K562 treated with DMSO at 1 percent for 12 hours (cell line): ENCODE measurements around the gene LPCAT4. TPM values are rescaled to one million over a fixed set of nuclear protein-coding genes. Genes with fewer than 3 reads are reported as not detected.

ENCODE experiments used
- total RNA-seq: library from RNA; unstranded; fragments of 300-600 nt; gene quantifications from 2 replicates; pipeline ENCODE4 v1.2.3, GENCODE V29; 2022; ENCODE audit not compliant: insufficient read depth

LPCAT4 gene, protein sequence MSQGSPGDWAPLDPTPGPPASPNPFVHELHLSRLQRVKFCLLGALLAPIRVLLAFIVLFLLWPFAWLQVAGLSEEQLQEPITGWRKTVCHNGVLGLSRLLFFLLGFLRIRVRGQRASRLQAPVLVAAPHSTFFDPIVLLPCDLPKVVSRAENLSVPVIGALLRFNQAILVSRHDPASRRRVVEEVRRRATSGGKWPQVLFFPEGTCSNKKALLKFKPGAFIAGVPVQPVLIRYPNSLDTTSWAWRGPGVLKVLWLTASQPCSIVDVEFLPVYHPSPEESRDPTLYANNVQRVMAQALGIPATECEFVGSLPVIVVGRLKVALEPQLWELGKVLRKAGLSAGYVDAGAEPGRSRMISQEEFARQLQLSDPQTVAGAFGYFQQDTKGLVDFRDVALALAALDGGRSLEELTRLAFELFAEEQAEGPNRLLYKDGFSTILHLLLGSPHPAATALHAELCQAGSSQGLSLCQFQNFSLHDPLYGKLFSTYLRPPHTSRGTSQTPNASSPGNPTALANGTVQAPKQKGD
- 16.3 and 24.5 TPM in 2 replicates for total RNA-seq

DNA sequence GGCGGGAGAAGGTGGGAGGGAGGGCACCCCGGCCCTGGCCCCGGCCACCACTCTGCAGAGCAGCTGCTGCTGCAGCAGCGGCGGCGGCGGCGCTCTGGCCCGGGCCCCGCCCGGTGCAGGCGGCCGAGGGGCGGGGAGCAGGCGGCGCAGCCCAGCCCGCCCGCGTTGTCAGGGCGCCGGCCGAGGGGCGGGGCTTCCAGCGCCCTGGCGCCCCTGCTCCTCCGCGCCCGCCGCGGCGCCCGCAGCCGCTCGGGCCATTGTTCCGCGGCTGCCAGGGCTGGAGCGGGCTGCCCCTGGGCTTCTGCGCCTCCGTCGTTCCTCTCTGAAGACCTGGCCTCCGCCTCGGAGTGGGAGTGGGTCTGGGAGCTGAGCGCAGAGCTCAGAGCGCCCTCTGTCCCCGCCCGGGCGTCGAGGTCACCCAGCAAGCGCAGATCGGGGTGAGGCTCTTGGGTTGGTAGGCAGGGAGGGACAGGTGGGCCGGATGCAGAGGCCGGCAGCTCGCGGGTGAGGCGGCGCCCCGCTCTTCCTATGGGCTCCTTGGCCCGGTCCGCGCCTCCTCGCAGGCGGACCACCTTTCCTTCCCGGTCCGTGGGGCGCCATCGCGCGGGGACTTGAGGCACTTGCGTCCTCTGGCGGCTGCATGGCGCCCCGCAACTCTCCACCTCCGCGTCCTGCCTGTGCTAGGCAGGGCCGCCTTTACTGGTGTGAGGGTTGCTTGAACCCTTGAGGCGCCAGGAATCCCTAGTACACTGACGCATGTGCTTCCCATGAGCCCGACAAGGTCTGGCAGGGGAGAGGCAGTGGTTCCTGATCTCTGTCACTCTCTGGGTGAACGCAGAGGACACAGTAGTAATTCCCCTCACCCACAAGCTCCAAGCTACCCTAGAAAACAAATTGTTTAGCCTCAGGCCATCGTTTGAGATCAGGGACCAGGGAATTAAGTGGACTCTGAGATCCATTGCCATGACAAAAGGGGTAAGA, at the start of gene LPCAT4:
LPCAT4 (minus strand) TSS at position 96 of the 981 bp plus-strand sequence. CDS start 96 bp downstream, outside the sequence.

GRCh38 chr15:34342737-34343575, 24.0 kb downstream of the LPCAT4 start, which contains the start of the genes NOP10 and NUTM1:
Gene NOP10, minus strand, starts transcription at chr15:34343136. Its CDS starts 63 bp downstream, at chr15:34343073.
Gene NUTM1, plus strand, starts transcription at chr15:34343315. Its CDS starts 382 bp downstream, at chr15:34343697.

DNA sequence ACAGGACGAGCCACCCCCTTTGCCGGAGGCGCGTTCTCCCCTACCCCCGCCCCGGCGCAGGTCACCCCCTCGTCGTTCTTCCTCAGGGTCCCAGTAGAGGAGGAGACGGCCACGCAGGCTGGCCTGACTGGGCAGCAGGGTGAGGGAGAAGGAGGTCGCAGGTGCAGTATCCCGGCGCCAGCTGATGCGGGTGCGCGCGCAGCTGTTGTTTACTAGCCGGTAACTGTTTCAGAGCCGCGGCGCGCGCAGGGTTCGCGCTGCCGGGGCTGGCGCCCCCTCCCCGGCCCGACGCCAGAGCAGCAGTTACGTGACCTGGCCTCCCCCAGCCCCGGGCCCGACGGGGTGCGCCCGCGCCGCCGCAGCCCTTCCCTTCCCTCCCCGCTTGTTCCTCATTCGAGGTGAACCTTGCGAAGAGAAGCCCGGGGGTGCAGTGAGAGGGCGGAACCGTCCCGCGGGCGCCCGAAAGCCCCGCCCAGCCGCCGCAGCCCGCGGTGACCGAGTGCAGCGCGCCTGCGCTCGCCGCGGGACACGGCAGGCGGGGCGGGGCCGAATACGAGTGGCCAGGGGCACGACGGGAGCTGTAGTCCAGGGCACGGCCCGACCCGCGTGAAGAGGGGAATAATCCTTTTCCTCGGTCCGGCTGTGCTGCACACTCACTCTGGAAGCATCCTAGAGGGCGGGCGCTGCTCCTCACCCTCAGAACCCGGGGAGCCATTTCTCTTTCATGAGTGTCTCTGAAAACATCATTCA, 29.3 kb downstream of the LPCAT4 start, which contains the start of gene SLC12A6:
SLC12A6 (minus strand) TSS at position 225 of the 750 bp plus-strand sequence. CDS start 1,101 bp downstream, outside the sequence.

Other genes starting within 250 kb of the LPCAT4 start
- 4.0 and 21.0 TPM in 2 replicates for gene KATNBL1, start 157.1 kb downstream of the LPCAT4 start, total RNA-seq
- 106 and 112 TPM in 2 replicates for gene EMC4, start 142.2 kb downstream of the LPCAT4 start, total RNA-seq
- 2.2 and 12.6 TPM in 2 replicates for gene SLC12A6, start 29.4 kb downstream of the LPCAT4 start, total RNA-seq
- 271 and 365 TPM in 2 replicates for gene NOP10, start 24.1 kb downstream of the LPCAT4 start, total RNA-seq
- gene NUTM1, start 23.9 kb downstream of the LPCAT4 start, total RNA-seq, result not detected in 2 replicates
- 7.2 and 64.9 TPM in 2 replicates for gene GOLGA8A, start 70.6 kb upstream of the LPCAT4 start, total RNA-seq
- gene GOLGA8B, start 216.5 kb upstream of the LPCAT4 start, total RNA-seq, result 12.9 and 80.9 TPM in 2 replicates